Stimulated activated CD8-positive, alpha-beta memory T cell treated with anti-CD3 and anti-CD28 coated beads, Interleukin-4, amount 100 ng/mL, for 24 hours (primary cell): ENCODE measurements around the gene SFMBT2.
A peak's percentile ranks its signal among the peaks of the same experiment; 100 is the strongest.

ENCODE experiments used
- DNase-seq: peaks from one replicate; pipeline ENCODE4 v3.0.0-alpha.2; 2020; ENCODE audit warnings: low read depth

SFMBT2 gene

GRCh38 chr10:7425691-7426090 lies 14.9 kb upstream of the SFMBT2 start:
- DNase-seq, result no peak

- no peak for DNase-seq
Measured at GRCh38 chr10:7424919-7425318, 14.1 kb upstream of the SFMBT2 start.

- no peak for DNase-seq
Measured at GRCh38 chr10:7424315-7424714, 13.5 kb upstream of the SFMBT2 start.

- no peak for DNase-seq
Measured at GRCh38 chr10:7423521-7423920, 12.7 kb upstream of the SFMBT2 start.

GRCh38 chr10:7421526-7421925 lies 10.7 kb upstream of the SFMBT2 start:
- no peak for DNase-seq

GRCh38 chr10:7419998-7420397 lies 9.2 kb upstream of the SFMBT2 start:
- no peak for DNase-seq

- DNase-seq, result no peak
Measured at GRCh38 chr10:7417807-7418206, 7.0 kb upstream of the SFMBT2 start.

GRCh38 chr10:7417103-7417623 lies 6.3 kb upstream of the SFMBT2 start:
- DNase-seq, result no peak

- DNase-seq, result no peak
Measured at GRCh38 chr10:7414766-7415165, 3.9 kb upstream of the SFMBT2 start.

- no peak for DNase-seq
Measured at GRCh38 chr10:7412928-7413282, 2.1 kb upstream of the SFMBT2 start.

GRCh38 chr10:7412237-7412927 lies 1.5 kb upstream of the SFMBT2 start:
- DNase-seq, result no peak

GRCh38 chr10:7411671-7412128 lies 866 bp upstream of the SFMBT2 start:
- peak; percentile 26 for DNase-seq

- no peak for DNase-seq
Measured at GRCh38 chr10:7410301-7410861, 453 bp downstream of the SFMBT2 start.

- no peak for DNase-seq
Measured at GRCh38 chr10:7409732-7410168, 1.1 kb downstream of the SFMBT2 start.

GRCh38 chr10:7409045-7409731 lies 1.6 kb downstream of the SFMBT2 start:
- peak; percentile 31 for DNase-seq

- DNase-seq, result peak; percentile 38
Measured at GRCh38 chr10:7408291-7409044, 2.4 kb downstream of the SFMBT2 start.

GRCh38 chr10:7407368-7408290 lies 3.2 kb downstream of the SFMBT2 start:
- DNase-seq, result no peak

- DNase-seq, result no peak
Measured at GRCh38 chr10:7406712-7407333, 4.0 kb downstream of the SFMBT2 start.

- DNase-seq, result no peak
Measured at GRCh38 chr10:7405637-7406036, 5.2 kb downstream of the SFMBT2 start.

GRCh38 chr10:7403620-7404019 lies 7.2 kb downstream of the SFMBT2 start:
- DNase-seq, result no peak

- no peak for DNase-seq
Measured at GRCh38 chr10:7401782-7402181, 9.1 kb downstream of the SFMBT2 start.
